Ishikawa (cell line): ENCODE measurements around the gene DCAF11.
A peak's percentile ranks its signal among the peaks of the same experiment; 100 is the strongest.

Source experiments
- CEBPB ChIP-seq: IDR thresholded peaks from 2 replicates; pipeline ENCODE4 v1.6.1; 2012
- EP300 ChIP-seq: IDR thresholded peaks from 2 replicates; pipeline ENCODE4 v1.6.1; 2012; ENCODE audit warnings: borderline replicate concordance
- RAD21 ChIP-seq: IDR thresholded peaks from 2 replicates; pipeline ENCODE4 v1.6.1; 2012; ENCODE audit warnings: low read depth
- TAF1 ChIP-seq: IDR thresholded peaks from 2 replicates; pipeline ENCODE4 v1.6.1; 2012; ENCODE audit warnings: low read depth, mild to moderate bottlenecking
- TCF12 ChIP-seq: IDR thresholded peaks from 2 replicates; pipeline ENCODE4 v1.6.1; 2012; ENCODE audit warnings: low read depth
- TF ChIP-seq, protein P1 (sequence below): IDR thresholded peaks from 2 replicates; pipeline ENCODE4 v1.6.1; 2012

DNA sequence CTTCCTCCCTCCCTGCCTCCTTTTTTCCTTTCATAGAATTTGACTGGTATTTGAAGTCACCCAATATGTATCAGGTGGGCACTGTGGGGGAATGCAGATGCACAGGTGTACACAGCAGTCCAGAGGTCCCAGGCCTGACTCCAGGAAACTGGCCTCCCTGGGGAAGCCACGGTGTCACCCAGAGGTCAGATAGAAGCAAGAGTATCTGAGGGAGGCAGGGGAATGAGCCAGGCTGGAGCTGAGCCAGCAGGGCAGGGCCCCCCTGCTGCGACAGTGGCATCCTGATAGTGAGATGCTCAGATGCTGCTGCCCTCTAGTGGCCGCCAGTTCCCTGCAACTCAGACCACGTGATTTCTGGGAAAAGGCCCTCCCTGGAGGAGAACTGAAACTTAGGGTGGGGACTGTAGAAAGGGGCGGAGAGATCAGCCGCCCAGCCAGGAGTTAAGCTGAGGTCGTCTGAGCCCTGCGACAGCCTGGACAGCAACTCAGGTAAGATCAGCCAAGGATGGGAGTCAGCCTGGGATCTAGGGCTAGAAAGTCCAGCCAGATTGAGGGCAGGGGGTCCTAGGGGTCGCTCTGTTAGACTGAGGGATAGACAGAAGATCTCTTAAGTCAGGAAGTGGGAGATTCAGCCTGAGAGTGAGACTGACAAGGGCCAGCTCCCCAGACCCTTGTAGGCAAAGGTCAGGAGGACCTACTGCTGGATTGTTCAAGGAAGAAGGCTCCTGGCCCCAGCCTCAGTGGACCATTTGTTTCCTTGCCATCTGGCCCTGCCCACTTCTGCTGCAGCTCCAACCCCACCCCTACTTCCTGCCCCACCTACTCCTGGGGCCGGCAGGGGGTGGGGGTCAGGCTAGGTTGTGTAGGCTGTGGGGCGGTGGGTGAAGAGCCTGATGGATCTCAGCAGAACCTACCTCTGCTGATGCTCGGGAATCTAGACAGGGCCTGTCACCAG, 46.5 kb downstream of the DCAF11 start, which contains the start of gene IRF9:
- TF ChIP-seq TCF12 (0 out of 2 replicates have a peak, but pooled peaks have one; percentile 25), CEBPB (no peak), EP300 (0 out of 2 replicates have a peak, but pooled peaks have one; percentile 10), RAD21 (peak; percentile 73), TAF1 (no peak; the same call in 1 of the 2 replicates)
- TF ChIP-seq, protein P1, sequence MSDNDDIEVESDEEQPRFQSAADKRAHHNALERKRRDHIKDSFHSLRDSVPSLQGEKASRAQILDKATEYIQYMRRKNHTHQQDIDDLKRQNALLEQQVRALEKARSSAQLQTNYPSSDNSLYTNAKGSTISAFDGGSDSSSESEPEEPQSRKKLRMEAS: peak; percentile 65; the same call in 1 of the 2 replicates
